ENCODE data around the gene ASPA. TPM values are rescaled to one million over a fixed set of nuclear protein-coding genes. Genes with fewer than 3 reads are reported as not detected.
A peak's percentile ranks its signal among the peaks of the same experiment; 100 is the strongest.

The ASPA gene
- total RNA-seq, 1 donor from 2014 or later = 2.5 TPM

DNA sequence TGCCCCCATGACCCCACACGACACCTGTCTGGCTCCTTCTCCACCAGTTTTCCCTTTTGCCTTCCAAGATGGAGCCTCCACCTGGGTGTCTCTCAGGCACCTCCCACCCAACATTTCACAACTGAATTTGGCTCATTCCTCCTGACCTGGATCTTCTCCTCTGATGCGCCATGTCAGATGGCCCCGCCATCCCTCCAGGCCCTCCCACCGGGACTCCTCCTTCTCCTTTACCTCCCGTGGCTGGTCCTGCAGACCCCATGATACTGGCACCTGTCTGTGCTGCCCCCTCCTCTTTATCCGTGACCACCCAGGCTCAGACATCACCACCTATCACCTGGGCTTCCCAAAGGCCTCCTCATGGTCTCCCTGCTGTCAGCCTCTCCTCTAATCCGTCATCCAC, 77.1 kb downstream of the ASPA start:
- peak; percentile 13 for DNase-seq
- intact Hi-C loops (cut with DNase I) = no loop called here
- ATAC-seq (ENCODE audit: poor library complexity) = no peak

Other genes starting within 250 kb of the ASPA start
- not detected for gene OR3A1, start 177.6 kb upstream of the ASPA start, total RNA-seq
- 0.11 TPM for gene OR3A2, start 89.7 kb upstream of the ASPA start, total RNA-seq
- gene OR1E1, start 77.6 kb upstream of the ASPA start, total RNA-seq = not detected
- not detected for gene OR3A3, start 64.6 kb upstream of the ASPA start, total RNA-seq
- not detected for gene OR1E2, start 42.2 kb upstream of the ASPA start, total RNA-seq
- 0.51 TPM for gene SPATA22, start 4.2 kb upstream of the ASPA start, total RNA-seq
- gene TRPV3, start 81.8 kb downstream of the ASPA start, total RNA-seq = 1.0 TPM
- 4.0 TPM for gene TRPV1, start 133.4 kb downstream of the ASPA start, total RNA-seq
- 4.7 TPM for gene SHPK, start 160.3 kb downstream of the ASPA start, total RNA-seq
- 5.1 TPM for gene CTNS, start 160.8 kb downstream of the ASPA start, total RNA-seq
- gene TAX1BP3, start 192.6 kb downstream of the ASPA start, total RNA-seq = 149 TPM
- gene EMC6, start 192.8 kb downstream of the ASPA start, total RNA-seq = 64.6 TPM
- 13.0 TPM for gene P2RX5, start 220.2 kb downstream of the ASPA start, total RNA-seq
- 0.13 TPM for gene HASPIN, start 247.9 kb downstream of the ASPA start, total RNA-seq

All from Right ventricle myocardium superior (tissue), 1 donor.